DMS79 (cell line): ENCODE measurements around the gene SUMF1.
"Not testable (repeated sequence)": the region's sequence is repeated elsewhere in the genome, so short reads cannot be mapped to it uniquely, and the experiment has no call there.

Experiments
- DNase-seq: peaks from one replicate; lab custom pipeline; 2025; lab: John Stamatoyannopoulos, UW

Gene SUMF1

GRCh38 chr3:4461468-4462090 is 5.5 kb downstream of the SUMF1 start:
- DNase-seq, result no peak

DNA sequence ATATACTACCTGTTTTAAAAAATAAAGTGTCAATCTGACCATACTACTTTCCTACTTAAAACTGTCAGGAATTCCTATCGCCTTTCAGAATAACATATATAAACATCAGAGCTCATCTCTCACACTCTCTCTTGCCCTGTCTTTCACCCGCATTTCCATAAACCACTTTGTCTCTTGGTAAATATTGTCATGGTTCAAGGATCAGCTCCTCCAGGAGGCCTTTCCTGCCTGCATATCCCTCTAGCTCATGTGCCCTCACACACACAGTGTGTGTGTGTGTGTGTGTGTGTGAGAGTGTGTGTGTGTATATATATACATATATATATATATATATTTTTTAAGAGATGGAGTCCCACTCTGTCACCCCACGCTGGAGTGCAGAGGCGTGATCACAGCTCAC is 6.7 kb downstream of the SUMF1 start:
- no peak for DNase-seq

GRCh38 chr3:4458961-4459360 is 8.1 kb downstream of the SUMF1 start:
- DNase-seq, result no peak

DNA sequence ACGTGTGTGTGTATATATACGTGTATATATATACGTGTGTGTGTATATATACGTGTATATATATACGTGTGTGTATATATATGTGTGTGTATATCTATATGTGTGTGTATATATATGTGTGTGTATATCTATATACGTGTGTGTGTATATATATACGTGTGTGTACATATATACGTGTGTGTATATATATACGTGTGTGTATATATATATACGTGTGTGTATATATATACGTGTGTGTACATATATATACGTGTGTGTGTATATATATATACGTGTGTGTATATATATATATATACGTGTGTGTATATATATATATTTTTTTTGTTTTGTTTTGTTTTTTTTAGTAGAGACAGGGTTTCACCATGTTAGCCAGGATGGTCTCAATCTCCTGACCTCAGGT is 10.3 kb downstream of the SUMF1 start:
- not testable (repeated sequence) for DNase-seq

DNA sequence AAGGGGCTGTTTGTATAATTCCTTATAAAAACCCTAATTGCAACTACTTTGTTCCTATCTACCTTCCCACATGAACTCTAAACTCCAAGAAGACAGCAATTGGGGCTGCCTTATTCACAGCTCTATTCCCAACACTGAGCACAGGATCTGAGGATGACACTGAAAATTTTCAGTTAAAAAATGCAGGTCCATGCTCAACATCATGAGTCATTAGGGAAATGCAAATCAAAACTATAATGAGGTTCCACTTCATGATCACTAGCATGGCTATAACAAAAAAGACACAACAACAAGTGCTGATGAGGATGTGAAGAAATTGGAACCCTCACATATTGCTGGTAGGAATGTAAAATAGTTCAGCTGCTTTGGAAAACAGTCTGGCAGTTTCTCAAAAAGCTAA is 12.9 kb downstream of the SUMF1 start:
- DNase-seq, result no peak

GRCh38 chr3:4449043-4449805 is 17.8 kb downstream of the SUMF1 start:
- no peak for DNase-seq

- no peak for DNase-seq
Observed at GRCh38 chr3:4448187-4448586, 18.9 kb downstream of the SUMF1 start.

- no peak for DNase-seq
Observed at GRCh38 chr3:4447295-4447999, 19.6 kb downstream of the SUMF1 start.

DNA sequence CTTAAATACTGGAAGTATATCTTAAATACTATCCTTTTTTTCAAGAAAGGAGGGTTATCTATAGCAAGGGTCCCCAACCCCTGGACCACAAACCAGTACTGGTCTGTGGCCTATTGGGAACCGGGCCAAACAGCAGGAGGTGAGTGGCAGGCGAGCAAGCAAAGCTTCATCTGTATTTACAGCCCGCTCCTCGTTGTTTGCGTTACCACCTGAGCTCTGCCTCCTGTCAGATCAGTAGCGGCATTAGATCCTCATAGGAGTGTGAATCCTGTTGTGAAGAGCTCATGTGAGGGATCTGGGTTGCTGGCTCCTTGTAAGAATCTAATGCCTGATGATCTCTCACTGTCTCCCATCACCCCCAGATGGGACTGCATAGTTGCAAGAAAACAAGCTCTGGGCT is 26.1 kb downstream of the SUMF1 start:
- DNase-seq, result no peak

GRCh38 chr3:4438296-4438695 is 28.8 kb downstream of the SUMF1 start:
- DNase-seq, result no peak

DNA sequence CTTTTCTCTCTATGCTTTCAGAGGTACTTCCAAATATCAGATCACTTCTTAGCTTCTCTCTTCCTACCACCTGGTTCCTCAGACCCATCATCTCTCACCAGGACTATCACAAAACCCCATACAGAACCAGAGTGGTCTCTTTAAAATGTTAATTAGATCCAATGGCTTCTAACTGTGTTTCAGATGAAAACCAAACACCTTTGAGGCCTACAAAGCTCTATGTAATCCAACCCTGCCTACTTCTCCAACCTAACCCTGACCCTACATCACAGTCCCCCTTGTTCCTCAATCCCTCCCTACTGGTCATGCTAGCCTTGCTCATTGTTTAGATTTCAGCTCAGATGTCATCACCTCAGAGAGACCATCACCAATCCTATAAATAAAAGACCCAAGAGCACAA is 34.8 kb downstream of the SUMF1 start:
- DNase-seq, result no peak

GRCh38 chr3:4429648-4430350 is 37.3 kb downstream of the SUMF1 start:
- DNase-seq, result no peak

GRCh38 chr3:4426782-4427344 is 40.2 kb downstream of the SUMF1 start:
- DNase-seq, result peak; percentile 24

- no peak for DNase-seq
Observed at GRCh38 chr3:4426261-4426781, 40.7 kb downstream of the SUMF1 start.

DNA sequence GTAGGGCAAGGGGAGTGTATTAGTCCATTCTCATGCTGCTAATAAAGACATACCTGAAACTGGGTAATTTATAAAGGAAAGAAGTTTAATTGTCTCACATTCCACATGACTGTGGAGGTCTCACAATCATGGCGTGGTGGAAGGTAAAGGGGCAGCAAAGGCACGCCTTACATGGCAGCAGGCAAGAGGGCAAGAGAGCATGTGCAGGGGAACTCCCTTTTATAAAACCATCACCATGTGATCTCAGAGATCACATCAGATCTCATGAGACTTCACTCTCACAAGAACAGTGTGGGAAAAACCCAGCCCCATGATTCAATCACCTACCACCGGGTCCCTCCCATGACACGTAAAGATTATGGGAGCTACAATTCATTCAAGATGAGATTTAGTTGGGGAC is 41.4 kb downstream of the SUMF1 start:
- no peak for DNase-seq

- DNase-seq, result no peak
Observed at GRCh38 chr3:4425055-4425454, 42.0 kb downstream of the SUMF1 start.

DNA sequence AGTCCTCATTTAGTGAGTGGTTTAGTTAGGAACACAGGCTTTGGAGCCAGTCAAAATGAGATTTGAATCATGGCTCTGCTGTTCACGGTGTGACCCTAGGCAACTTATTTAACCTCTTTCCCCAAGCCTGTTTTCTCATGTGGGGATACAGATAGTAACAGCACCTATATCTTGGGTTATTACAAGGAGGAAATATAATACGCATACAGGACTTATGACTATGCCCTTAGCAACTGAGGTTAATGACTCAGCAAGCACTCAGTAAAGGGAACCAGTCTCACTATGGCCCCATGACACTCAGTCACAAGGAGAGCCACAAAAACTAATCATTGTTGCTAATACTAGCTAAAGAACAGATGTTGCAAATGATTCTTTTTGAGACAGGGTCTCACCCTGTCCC is 45.9 kb downstream of the SUMF1 start:
- DNase-seq, result no peak

GRCh38 chr3:4419920-4420319 is 47.1 kb downstream of the SUMF1 start:
- no peak for DNase-seq

- DNase-seq, result no peak
Observed at GRCh38 chr3:4419386-4419785, 47.7 kb downstream of the SUMF1 start.

- DNase-seq, result no peak
Observed at GRCh38 chr3:4418156-4418555, 48.9 kb downstream of the SUMF1 start.

DNA sequence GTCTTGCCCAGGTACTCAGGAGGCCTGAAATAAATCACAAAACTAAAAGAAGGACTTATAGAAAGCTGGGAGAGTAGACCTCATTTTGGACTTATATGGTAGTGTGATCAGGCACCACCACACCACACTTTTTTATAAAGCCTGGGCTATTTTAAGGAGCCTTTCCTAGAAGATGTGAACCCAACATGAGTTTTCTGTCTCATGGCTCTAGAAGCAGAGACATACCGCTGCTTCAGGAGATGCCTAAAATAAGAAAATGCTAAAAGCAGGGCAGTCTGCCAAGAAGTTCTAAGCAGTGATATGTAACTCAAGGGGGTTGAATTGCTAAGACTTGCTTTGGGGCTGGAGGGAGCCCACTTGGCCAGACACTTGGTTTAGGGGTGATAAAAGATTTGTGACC is 49.6 kb downstream of the SUMF1 start:
- DNase-seq, result no peak

DNA sequence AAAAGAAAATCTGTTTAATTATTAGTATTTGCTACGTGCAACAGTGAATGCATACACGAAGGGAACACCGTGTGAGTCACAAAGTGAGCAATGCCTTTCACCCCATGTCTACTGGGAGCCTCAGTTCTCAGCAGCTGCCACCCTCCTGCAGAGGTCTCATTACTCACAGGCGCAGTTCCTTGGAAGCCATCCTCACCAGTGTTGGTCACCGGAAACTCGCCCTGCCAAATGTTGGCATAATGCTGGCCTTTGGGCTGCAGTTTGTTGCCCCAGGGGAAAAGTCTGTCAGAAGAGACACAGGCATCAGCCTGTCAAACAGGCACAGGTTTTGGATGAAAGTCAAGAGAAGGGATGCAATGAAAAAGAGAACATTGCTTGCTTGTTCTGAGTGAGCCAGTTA is 50.1 kb downstream of the SUMF1 start:
- DNase-seq, result no peak
